Retinal pigment epithelial cell (primary cell): ENCODE data around the gene LIPC.

Experiments
- DNase-seq: peaks from one replicate; pipeline ENCODE4 v3.0.0-alpha.2; 2010; ENCODE audit warnings: low read depth
- H3K4me3 ChIP-seq: 2 replicates; pipeline ENCODE4 v1.5.1; 2011; ENCODE audit warnings: mild to moderate bottlenecking, low read length, control low read depth, moderate library complexity
- TF ChIP-seq, protein P1 (sequence below): conservative IDR thresholded peaks from 2 replicates; pipeline ENCODE4 v1.5.1; 2011; ENCODE audit warnings: low read depth, low read length, control low read depth, inconsistent platforms

LIPC gene

GRCh38 chr15:58440158-58440910, 8.5 kb downstream of the LIPC start:
- TF ChIP-seq, protein P1, sequence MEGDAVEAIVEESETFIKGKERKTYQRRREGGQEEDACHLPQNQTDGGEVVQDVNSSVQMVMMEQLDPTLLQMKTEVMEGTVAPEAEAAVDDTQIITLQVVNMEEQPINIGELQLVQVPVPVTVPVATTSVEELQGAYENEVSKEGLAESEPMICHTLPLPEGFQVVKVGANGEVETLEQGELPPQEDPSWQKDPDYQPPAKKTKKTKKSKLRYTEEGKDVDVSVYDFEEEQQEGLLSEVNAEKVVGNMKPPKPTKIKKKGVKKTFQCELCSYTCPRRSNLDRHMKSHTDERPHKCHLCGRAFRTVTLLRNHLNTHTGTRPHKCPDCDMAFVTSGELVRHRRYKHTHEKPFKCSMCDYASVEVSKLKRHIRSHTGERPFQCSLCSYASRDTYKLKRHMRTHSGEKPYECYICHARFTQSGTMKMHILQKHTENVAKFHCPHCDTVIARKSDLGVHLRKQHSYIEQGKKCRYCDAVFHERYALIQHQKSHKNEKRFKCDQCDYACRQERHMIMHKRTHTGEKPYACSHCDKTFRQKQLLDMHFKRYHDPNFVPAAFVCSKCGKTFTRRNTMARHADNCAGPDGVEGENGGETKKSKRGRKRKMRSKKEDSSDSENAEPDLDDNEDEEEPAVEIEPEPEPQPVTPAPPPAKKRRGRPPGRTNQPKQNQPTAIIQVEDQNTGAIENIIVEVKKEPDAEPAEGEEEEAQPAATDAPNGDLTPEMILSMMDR = no peak
- peak; percentile 39 for DNase-seq
- no peak overlapping the region for H3K4me3 ChIP-seq

- TF ChIP-seq, protein P1 = no peak
- no peak overlapping the region for H3K4me3 ChIP-seq
- DNase-seq = no peak
Measured at GRCh38 chr15:58440922-58441321, 9.1 kb downstream of the LIPC start.

DNA sequence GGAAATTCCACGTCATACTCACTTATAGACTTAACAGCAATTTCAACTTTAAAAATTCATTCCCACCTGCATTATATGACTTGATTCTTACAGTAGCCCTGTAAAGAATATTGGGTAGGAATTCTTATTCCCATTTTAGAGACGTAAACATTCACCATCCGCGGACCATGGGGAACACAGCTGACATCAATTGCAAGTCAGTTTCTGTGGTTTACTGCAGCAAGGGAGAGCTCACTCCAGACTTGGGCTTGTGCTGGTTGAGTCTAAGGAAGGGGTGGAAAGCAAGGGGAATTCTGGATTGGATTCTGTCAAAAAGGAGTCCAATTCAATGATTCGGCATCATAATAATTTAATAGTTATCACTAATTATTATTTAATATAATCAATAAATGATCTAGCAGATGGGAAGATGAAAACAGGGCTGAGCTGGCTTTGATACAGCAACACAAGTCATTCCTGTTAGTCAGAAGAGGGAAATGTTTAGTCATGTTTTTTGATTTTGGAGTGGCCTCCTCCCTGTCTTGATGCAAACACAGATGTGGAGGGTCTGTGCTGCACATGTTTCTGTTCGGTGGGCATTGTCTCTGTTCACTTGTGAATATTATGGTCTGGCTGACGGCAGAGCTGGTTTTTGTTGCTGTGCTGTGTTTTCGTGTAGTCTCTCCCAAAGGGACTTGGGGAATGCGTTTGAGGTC, 9.7 kb downstream of the LIPC start:
- H3K4me3 ChIP-seq = no peak overlapping the region
- no peak for DNase-seq
- TF ChIP-seq, protein P1 = no peak

DNA sequence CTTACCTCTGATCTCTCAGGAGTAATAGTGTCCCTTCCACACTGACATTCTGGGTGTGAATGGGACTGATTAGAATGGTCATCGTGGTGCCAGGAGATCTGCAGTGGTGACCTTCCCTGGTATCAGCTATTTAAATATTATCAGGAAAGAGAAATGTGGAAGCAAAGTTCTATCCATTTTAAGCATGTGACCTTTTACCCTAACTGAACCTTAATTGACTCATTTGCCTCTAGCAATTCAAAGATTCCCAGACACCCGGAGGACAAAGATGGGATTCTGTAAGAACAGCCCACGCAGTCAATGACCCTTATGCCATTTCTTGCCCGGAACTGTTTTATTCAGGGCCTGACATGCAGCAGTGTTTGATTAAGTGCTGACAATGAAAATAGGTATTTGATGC, 10.3 kb downstream of the LIPC start:
- DNase-seq = no peak

GRCh38 chr15:58443308-58443707, 11.5 kb downstream of the LIPC start:
- H3K4me3 ChIP-seq = no peak overlapping the region
- TF ChIP-seq, protein P1 = no peak
- DNase-seq = no peak

More for the DNA sequence above, 10.3 kb downstream of the LIPC start:
- TF ChIP-seq, protein P1 = no peak
- H3K4me3 ChIP-seq = no peak overlapping the region

- no peak for DNase-seq
- no peak overlapping the region for H3K4me3 ChIP-seq
- TF ChIP-seq, protein P1 = no peak
Measured at GRCh38 chr15:58444056-58444455, 12.3 kb downstream of the LIPC start.
